ENCODE measurements around the gene SPEM3. TPM values are rescaled to one million over a fixed set of nuclear protein-coding genes. Genes with fewer than 3 reads are reported as not detected.
A peak's percentile ranks its signal among the peaks of the same experiment; 100 is the strongest.

Gene SPEM3
- total RNA-seq, 5 donors from 2014 or later (not counting 1 experiment from before 2014, with no cell fraction given), result not detected

DNA sequence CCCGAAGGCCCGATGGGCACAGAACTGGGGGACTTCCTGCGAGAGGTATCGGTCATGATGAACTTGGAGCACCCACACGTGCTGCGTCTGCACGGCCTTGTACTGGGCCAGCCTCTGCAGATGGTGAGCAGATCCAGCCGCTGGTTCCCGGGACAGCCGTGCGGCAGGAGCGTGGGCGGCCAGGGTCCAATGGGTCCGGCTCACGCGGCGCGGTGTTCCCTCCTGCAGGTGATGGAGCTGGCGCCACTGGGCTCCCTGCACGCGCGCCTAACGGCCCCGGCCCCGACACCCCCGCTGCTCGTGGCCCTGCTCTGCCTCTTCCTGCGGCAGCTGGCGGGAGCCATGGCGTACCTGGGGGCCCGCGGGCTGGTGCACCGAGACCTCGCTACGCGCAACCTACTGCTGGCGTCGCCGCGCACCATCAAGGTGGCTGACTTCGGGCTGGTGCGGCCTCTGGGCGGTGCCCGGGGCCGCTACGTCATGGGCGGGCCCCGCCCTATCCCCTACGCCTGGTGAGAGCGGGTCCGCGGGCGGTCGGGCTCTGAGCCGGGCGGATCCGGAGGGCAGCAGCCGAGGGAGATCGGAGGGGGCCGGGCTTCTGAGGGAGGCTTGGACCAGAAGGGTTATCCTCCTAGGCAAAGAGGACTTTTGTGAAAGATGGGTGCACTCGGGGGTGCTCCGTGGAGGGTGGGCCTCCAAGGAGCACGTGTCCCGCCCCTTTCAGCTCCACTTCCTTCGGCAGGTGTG lies 44.7 kb upstream of the SPEM3 start:
- ChIA-PET CTCF (interaction anchor here in 1 of 2 donors (0.6 to 1.8 kb wide), 6 partner anchors 14 to 304 kb away, joined by 3 to 5 read pairs (median 3); partner anchors contain the start of gene ACAP1), POLR2A (interaction anchor here (0.5 kb wide), 2 partner anchors 15 to 145 kb away, joined by 3 to 4 read pairs; no protein-coding TSS in a partner anchor)
- H3K4me3 ChIP-seq (ENCODE audit: control insufficient read depth in 1 of 2, extremely low read depth in 1 of 2, low read length in 1 of 2), result peak overlapping the region; percentile 26 to 61
- peaks cover 0 to 5% (median 4%) of the 10 kb centered on the region in 3 donors for H3K9me3 Mint-ChIP-seq
- WGBS (ENCODE audit: insufficient coverage), result 7% methylated on average over 65 of the region's 65 CpGs
- peaks cover 5 to 13% of the 10 kb centered on the region in 2 donors for H3K36me3 ChIP-seq (ENCODE audit: control insufficient read depth in 2 of 2, extremely low read depth in 1 of 2, insufficient read depth in 1 of 2, low read length in 1 of 2)
- peak overlapping the region; percentile 69 to 80 (median 79) for H3K4me3 Mint-ChIP-seq
- H3K4me1 ChIP-seq (ENCODE audit: control insufficient read depth in 1 of 2, extremely low read depth in 1 of 2, insufficient read depth in 2 of 2, low read length in 2 of 2), result peaks cover 0 to 24% of the 10 kb centered on the region in 2 experiments
- peaks cover 3 to 39% of the 10 kb centered on the region in 2 experiments for H3K27me3 ChIP-seq (replicated peaks in 1 of 2; ENCODE audit: control insufficient read depth in 2 of 2, extremely low read depth in 1 of 2, insufficient read depth in 2 of 2, low read length in 1 of 2)
- peaks cover 3% of the 10 kb centered on the region for H3K36me3 Mint-ChIP-seq
- peaks cover 29 to 32% of the 10 kb centered on the region in 2 donors for H3K27me3 Mint-ChIP-seq
- peak; percentile 61 to 90 (median 77) for DNase-seq
- H3K27ac ChIP-seq (ENCODE audit: low read length), result peak overlapping the region; percentile 69
- H3K4me1 Mint-ChIP-seq, result peaks cover 13 to 21% (median 17%) of the 10 kb centered on the region in 3 donors
- H3K9me3 ChIP-seq, result no peaks in the 10 kb centered on the region
- H3K27ac Mint-ChIP-seq, result peak overlapping the region; percentile 91 to 92
- ATAC-seq (replicated peaks in 1 of 4), result peak; percentile 94 to 96 (median 95)

DNA sequence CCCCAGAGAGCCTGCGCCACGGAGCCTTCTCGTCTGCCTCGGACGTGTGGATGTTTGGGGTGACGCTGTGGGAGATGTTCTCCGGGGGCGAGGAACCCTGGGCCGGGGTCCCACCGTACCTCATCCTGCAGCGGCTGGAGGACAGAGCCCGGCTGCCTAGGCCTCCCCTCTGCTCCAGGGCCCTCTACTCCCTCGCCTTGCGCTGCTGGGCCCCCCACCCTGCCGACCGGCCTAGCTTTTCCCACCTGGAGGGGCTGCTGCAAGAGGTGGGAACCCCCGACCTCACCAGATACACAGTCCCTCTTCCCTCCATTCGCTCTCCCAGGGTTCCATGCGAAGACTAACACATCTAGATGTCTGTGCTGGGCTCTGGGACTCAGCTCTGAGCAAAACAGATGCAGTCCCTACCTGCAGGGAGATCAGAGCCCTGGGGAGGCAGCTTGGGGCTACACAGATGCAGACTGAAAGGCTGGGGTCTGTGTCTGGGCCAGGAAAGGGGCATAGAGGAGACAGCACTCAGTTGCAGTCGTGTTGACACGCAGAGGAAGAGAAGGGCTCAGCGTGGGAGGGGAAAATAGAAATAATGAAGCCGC lies 44.1 kb upstream of the SPEM3 start:
- Mint-ChIP-seq H3K27ac (peak overlapping the region; percentile 91 to 92), H3K27me3 (peaks cover 23 to 25% of the 10 kb centered on the region in 2 donors), H3K4me3 (peak overlapping the region; percentile 69 to 80 (median 79)), H3K4me1 (peaks cover 15 to 22% (median 17%) of the 10 kb centered on the region in 3 donors), H3K9me3 (no peaks in the 10 kb centered on the region), H3K36me3 (peaks cover 5% of the 10 kb centered on the region)
- H3K4me3 ChIP-seq (ENCODE audit: control insufficient read depth in 1 of 2, extremely low read depth in 1 of 2, low read length in 1 of 2), result peak overlapping the region; percentile 26 to 61
- peak in 1 of 4 experiments; percentile 1 for ATAC-seq (replicated peaks in 1 of 4)
- peak overlapping the region; percentile 69 for H3K27ac ChIP-seq (ENCODE audit: low read length)
- peaks cover 0 to 30% of the 10 kb centered on the region in 2 experiments for H3K4me1 ChIP-seq (ENCODE audit: control insufficient read depth in 1 of 2, extremely low read depth in 1 of 2, insufficient read depth in 2 of 2, low read length in 2 of 2)
- ChIA-PET POLR2A (interaction anchor here (0.5 kb wide), 2 partner anchors 14 to 146 kb away, joined by 3 to 4 read pairs; no protein-coding TSS in a partner anchor), CTCF (interaction anchor here (0.6 to 1.8 kb wide), 9 partner anchors 13 to 543 kb away, joined by 3 to 7 read pairs (median 3); partner anchors contain the start of gene ACAP1 (in 1 of the 2))
- H3K9me3 ChIP-seq, result no peaks in the 10 kb centered on the region
- WGBS (ENCODE audit: insufficient coverage), result 52% methylated on average over 17 of the region's 23 CpGs
- DNase-seq, result peak in 1 of 35 experiments; percentile 23
- H3K27me3 ChIP-seq (replicated peaks in 1 of 2; ENCODE audit: control insufficient read depth in 2 of 2, extremely low read depth in 1 of 2, insufficient read depth in 2 of 2, low read length in 1 of 2), result peaks cover 2 to 38% of the 10 kb centered on the region in 2 experiments
- H3K36me3 ChIP-seq (ENCODE audit: control insufficient read depth in 2 of 2, extremely low read depth in 1 of 2, insufficient read depth in 1 of 2, low read length in 1 of 2), result peaks cover 7 to 20% of the 10 kb centered on the region in 2 donors

DNA sequence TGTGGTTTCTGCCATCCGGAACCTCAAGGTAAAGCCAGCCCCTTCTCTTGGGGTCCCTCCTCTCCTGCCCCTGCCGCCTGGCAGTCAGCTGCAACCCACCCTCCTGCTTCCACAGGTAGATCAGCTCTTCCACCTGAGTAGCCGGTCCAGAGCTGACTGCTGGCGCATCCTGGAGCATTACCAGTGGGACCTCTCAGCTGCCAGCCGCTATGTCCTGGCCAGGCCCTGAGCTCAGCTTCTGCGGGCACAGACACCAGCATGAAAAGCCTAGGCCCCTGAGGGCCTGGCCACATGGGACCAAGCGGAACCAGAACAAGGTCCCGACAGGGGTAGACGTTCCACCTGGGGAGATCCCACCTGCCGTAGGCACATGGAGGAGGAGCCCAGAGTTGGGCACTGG lies 39.8 kb upstream of the SPEM3 start:
- H3K4me3 Mint-ChIP-seq, result no peak overlapping the region
- no peak overlapping the region for H3K27ac Mint-ChIP-seq
- peaks cover 30 to 39% (median 38%) of the 10 kb centered on the region in 3 donors for H3K4me1 Mint-ChIP-seq
- ATAC-seq (replicated peaks in 1 of 4), result no peak
- no peaks in the 10 kb centered on the region for H3K27me3 ChIP-seq (replicated peaks in 1 of 2; ENCODE audit: control insufficient read depth in 2 of 2, extremely low read depth in 1 of 2, insufficient read depth in 2 of 2, low read length in 1 of 2)
- peaks cover 10 to 58% of the 10 kb centered on the region in 2 experiments for H3K4me1 ChIP-seq (ENCODE audit: control insufficient read depth in 1 of 2, extremely low read depth in 1 of 2, insufficient read depth in 2 of 2, low read length in 2 of 2)
- H3K9me3 ChIP-seq, result no peaks in the 10 kb centered on the region
- peaks cover 19% of the 10 kb centered on the region for H3K36me3 Mint-ChIP-seq
- ChIA-PET CTCF (no interaction called here), POLR2A (no interaction called here)
- peaks cover 20 to 51% of the 10 kb centered on the region in 2 donors for H3K36me3 ChIP-seq (ENCODE audit: control insufficient read depth in 2 of 2, extremely low read depth in 1 of 2, insufficient read depth in 1 of 2, low read length in 1 of 2)
- WGBS (ENCODE audit: insufficient coverage), result 99% methylated on average over 10 of the region's 10 CpGs
- no peaks in the 10 kb centered on the region for H3K27me3 Mint-ChIP-seq
- H3K9me3 Mint-ChIP-seq, result no peaks in the 10 kb centered on the region
- no peak overlapping the region for H3K4me3 ChIP-seq (ENCODE audit: control insufficient read depth in 1 of 2, extremely low read depth in 1 of 2, low read length in 1 of 2)
- no peak for DNase-seq
- H3K27ac ChIP-seq (ENCODE audit: low read length), result no peak overlapping the region

DNA sequence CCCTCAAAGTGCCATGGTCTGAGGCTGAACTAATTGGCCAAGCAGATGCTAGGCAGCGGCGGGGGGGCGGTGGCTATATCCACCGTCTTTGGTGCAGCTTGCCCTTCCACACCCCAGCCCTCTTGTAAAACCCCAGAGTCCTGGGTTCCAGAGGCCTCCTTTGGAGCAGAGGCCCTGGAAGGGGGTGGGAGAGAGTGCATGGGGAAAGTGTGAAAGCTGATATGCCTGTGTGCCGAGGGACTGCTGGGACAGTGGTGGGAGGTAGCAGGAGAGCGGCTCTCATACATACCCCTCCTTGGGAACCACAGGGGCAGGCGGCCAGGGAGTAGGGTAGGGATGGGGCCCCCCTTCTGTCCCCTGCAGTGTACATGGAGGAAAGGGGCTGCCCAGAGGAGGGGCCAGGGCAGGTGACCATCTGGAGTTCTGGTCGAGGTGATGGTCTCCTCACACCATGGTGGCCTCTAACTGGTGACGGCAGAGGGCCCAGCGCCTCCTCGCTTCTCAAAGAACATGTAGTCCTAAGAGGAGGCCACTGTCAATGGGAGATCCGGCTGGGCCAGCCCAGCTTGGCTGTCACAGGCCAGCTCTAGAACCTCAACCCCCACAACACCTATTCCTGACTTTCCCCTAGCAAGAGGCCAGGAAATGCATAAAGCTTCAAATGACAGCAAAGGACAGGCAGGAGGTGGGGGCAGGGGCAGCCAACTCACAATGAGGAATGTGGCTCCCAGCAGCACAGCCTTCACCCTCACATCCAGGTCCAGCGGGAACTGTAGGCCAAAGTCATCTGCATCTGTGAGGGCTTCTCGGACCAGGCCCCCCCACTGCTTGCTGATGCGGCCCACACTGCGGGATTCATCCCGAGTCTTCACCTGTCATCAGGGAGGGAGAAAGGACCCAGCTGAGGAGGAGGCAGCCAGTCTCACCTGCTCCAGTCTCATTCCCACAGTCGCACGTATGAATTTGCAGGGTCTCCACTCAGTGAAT lies 38.4 kb upstream of the SPEM3 start:
- Histone ChIP-seq H3K4me3 (ENCODE audit: control insufficient read depth in 1 of 2, extremely low read depth in 1 of 2, low read length in 1 of 2) (no peak overlapping the region), H3K4me1 (ENCODE audit: control insufficient read depth in 1 of 2, extremely low read depth in 1 of 2, insufficient read depth in 2 of 2, low read length in 2 of 2) (peaks cover 10 to 55% of the 10 kb centered on the region in 2 experiments), H3K36me3 (ENCODE audit: control insufficient read depth in 2 of 2, extremely low read depth in 1 of 2, insufficient read depth in 1 of 2, low read length in 1 of 2) (peaks cover 20 to 51% of the 10 kb centered on the region in 2 donors), H3K27ac (ENCODE audit: low read length) (no peak overlapping the region), H3K27me3 (replicated peaks in 1 of 2; ENCODE audit: control insufficient read depth in 2 of 2, extremely low read depth in 1 of 2, insufficient read depth in 2 of 2, low read length in 1 of 2) (no peaks in the 10 kb centered on the region), H3K9me3 (no peaks in the 10 kb centered on the region)
- WGBS (ENCODE audit: insufficient coverage), result 97% methylated on average over 9 of the region's 19 CpGs
- ATAC-seq (replicated peaks in 1 of 4) (no peak), DNase-seq (no peak)
- POLR2A ChIA-PET, result interaction anchor here in 1 of 2 donors (0.7 kb wide), 1 partner anchor 54 kb away, joined by 3 read pairs; the partner anchor contains the start of gene ACAP1
- Mint-ChIP-seq H3K27me3 (no peaks in the 10 kb centered on the region), H3K4me1 (peaks cover 31 to 41% (median 39%) of the 10 kb centered on the region in 3 donors), H3K9me3 (no peaks in the 10 kb centered on the region), H3K36me3 (peaks cover 19% of the 10 kb centered on the region), H3K27ac (no peak overlapping the region), H3K4me3 (no peak overlapping the region)
- CTCF ChIA-PET, result interaction anchor here in 1 of 2 donors (0.6 kb wide), 1 partner anchor 127 kb away, joined by 4 read pairs; no protein-coding TSS in a partner anchor

- Mint-ChIP-seq H3K36me3 (peaks cover 19% of the 10 kb centered on the region), H3K27ac (peak overlapping the region in 1 of 2 donors; percentile 76), H3K27me3 (no peaks in the 10 kb centered on the region), H3K4me1 (peaks cover 32 to 43% (median 41%) of the 10 kb centered on the region in 3 donors), H3K9me3 (no peaks in the 10 kb centered on the region), H3K4me3 (peak overlapping the region in 2 of 3 donors; percentile 37 to 75)
- H3K9me3 ChIP-seq, result no peaks in the 10 kb centered on the region
- no peak for DNase-seq
- no peaks in the 10 kb centered on the region for H3K27me3 ChIP-seq (replicated peaks in 1 of 2; ENCODE audit: control insufficient read depth in 2 of 2, extremely low read depth in 1 of 2, insufficient read depth in 2 of 2, low read length in 1 of 2)
- no peak for ATAC-seq (replicated peaks in 1 of 4)
- POLR2A ChIA-PET, result interaction anchor here in 1 of 2 donors (0.7 kb wide), 1 partner anchor 55 kb away, joined by 3 read pairs; the partner anchor contains the start of gene ACAP1
- WGBS (ENCODE audit: insufficient coverage), result 37% methylated on average over 2 of the region's 2 CpGs
- no peak overlapping the region for H3K27ac ChIP-seq (ENCODE audit: low read length)
- CTCF ChIA-PET, result interaction anchor here in 1 of 2 donors (0.5 kb wide), 1 partner anchor 182 kb away, joined by 3 read pairs; no protein-coding TSS in a partner anchor
- peaks cover 10 to 57% of the 10 kb centered on the region in 2 experiments for H3K4me1 ChIP-seq (ENCODE audit: control insufficient read depth in 1 of 2, extremely low read depth in 1 of 2, insufficient read depth in 2 of 2, low read length in 2 of 2)
- peaks cover 20 to 51% of the 10 kb centered on the region in 2 donors for H3K36me3 ChIP-seq (ENCODE audit: control insufficient read depth in 2 of 2, extremely low read depth in 1 of 2, insufficient read depth in 1 of 2, low read length in 1 of 2)
- H3K4me3 ChIP-seq (ENCODE audit: control insufficient read depth in 1 of 2, extremely low read depth in 1 of 2, low read length in 1 of 2), result no peak overlapping the region
Measured at GRCh38 chr17:7391307-7391706, 37.4 kb upstream of the SPEM3 start.

Data from T-cell (primary cell).